HG02852 (cell line): ENCODE results near the gene LILRB1.
"Not testable (repeated sequence)": the region's sequence is repeated elsewhere in the genome, so short reads cannot be mapped to it uniquely, and the experiment has no call there.

Source experiments
- ATAC-seq: cut with Tn5 transposase; IDR thresholded peaks from one replicate; pipeline ENCODE4 v1.9.1; 2021; ENCODE audit warnings: mild to moderate bottlenecking, moderate library complexity; ENCODE audit not compliant: unreplicated experiment

Gene LILRB1

GRCh38 chr19:54630262-54630661 lies at the start of gene LILRB1:
Gene LILRB1, plus strand, starts transcription at chr19:54630484. Its CDS starts 590 bp downstream, at chr19:54631074.
- not testable (repeated sequence) for ATAC-seq

GRCh38 chr19:54586397-54586796 lies 43.9 kb upstream of the LILRB1 start:
- no peak for ATAC-seq

- no peak for ATAC-seq
Observed at GRCh38 chr19:54587026-54587425, 43.3 kb upstream of the LILRB1 start.

- ATAC-seq, result not testable (repeated sequence)
Observed at GRCh38 chr19:54593445-54593844, 36.8 kb upstream of the LILRB1 start, which contains the start of gene LILRA1. Gene LILRA1, plus strand, starts transcription at chr19:54593632. Its CDS starts 613 bp downstream, at chr19:54594245.

GRCh38 chr19:54593931-54594626 lies 36.2 kb upstream of the LILRB1 start:
- ATAC-seq, result not testable (repeated sequence)

GRCh38 chr19:54594737-54595136 lies 35.5 kb upstream of the LILRB1 start:
- ATAC-seq, result no peak

GRCh38 chr19:54595680-54596436 lies 34.4 kb upstream of the LILRB1 start:
- ATAC-seq, result not testable (repeated sequence)

GRCh38 chr19:54600212-54600611 lies 30.1 kb upstream of the LILRB1 start:
- ATAC-seq, result no peak

GRCh38 chr19:54606230-54606629 lies 24.1 kb upstream of the LILRB1 start:
- no peak for ATAC-seq

GRCh38 chr19:54606891-54607784 lies 23.1 kb upstream of the LILRB1 start:
- ATAC-seq, result peak; percentile 75

- ATAC-seq, result no peak
Observed at GRCh38 chr19:54607785-54608150, 22.5 kb upstream of the LILRB1 start.

- ATAC-seq, result no peak
Observed at GRCh38 chr19:54608205-54608604, 22.1 kb upstream of the LILRB1 start.

GRCh38 chr19:54608792-54609191 lies 21.5 kb upstream of the LILRB1 start:
- ATAC-seq, result no peak

GRCh38 chr19:54609356-54609791 lies 20.9 kb upstream of the LILRB1 start:
- ATAC-seq, result no peak

GRCh38 chr19:54612428-54612827 lies 17.9 kb upstream of the LILRB1 start:
- ATAC-seq, result no peak

GRCh38 chr19:54614726-54615125 lies 15.6 kb upstream of the LILRB1 start:
- ATAC-seq, result no peak

GRCh38 chr19:54616057-54616456 lies 14.2 kb upstream of the LILRB1 start:
- no peak for ATAC-seq

GRCh38 chr19:54616821-54617560 lies 13.3 kb upstream of the LILRB1 start:
- peak; percentile 84 for ATAC-seq

- no peak for ATAC-seq
Observed at GRCh38 chr19:54620464-54620863, 9.8 kb upstream of the LILRB1 start.

GRCh38 chr19:54622431-54622830 lies 7.9 kb upstream of the LILRB1 start:
- no peak for ATAC-seq
